ENCODE data around the gene LEMD3. TPM values are rescaled to one million over a fixed set of nuclear protein-coding genes. Genes with fewer than 3 reads are reported as not detected.

The LEMD3 gene
- total and polyA plus RNA-seq, 2 experiments from 2014 or later: 15.4 to 56.7 TPM

- H3K4me2 ChIP-seq: no peak overlapping the region
- H3K27me3 Mint-ChIP-seq (ENCODE audit: insufficient read depth, low read depth, poor library complexity): no peaks in the 10 kb centered on the region
- no peak overlapping the region for H3K4me3 ChIP-seq
- no peaks in the 10 kb centered on the region for H3K36me3 ChIP-seq (ENCODE audit: insufficient read depth)
- no peak for TF ChIP-seq CTCF (conservative IDR thresholded peaks at IDR 0.05; ENCODE audit: low read depth in 2 of 2)
- no peak for TF ChIP-seq EZH2phosphoT487 (IDR thresholded peaks at IDR 0.05; ENCODE audit: unreplicated experiment)
- no peak for TF ChIP-seq CREB1 (CRISPR knock-in tag; IDR thresholded peaks at IDR 0.05; ENCODE audit: low read depth)
- TF ChIP-seq POLR2AphosphoS5 (IDR thresholded peaks at IDR 0.05; ENCODE audit: low read depth): no peak
- TF ChIP-seq ZNF331 (CRISPR knock-in tag; IDR thresholded peaks at IDR 0.05; ENCODE audit: low read depth): no peak
- TF ChIP-seq STAT1 (IDR thresholded peaks at IDR 0.05; ENCODE audit: unreplicated experiment): no peak
- TF ChIP-seq NANOG (IDR thresholded peaks at IDR 0.05; ENCODE audit: borderline replicate concordance): no peak
- no peak for TF ChIP-seq ETS1 (IDR thresholded peaks at IDR 0.05)
- peaks cover 4% of the 10 kb centered on the region; the same call in 2 of the 3 replicates for H3K4me1 Mint-ChIP-seq
- no peaks in the 10 kb centered on the region for H3K9me2 ChIP-seq (ENCODE audit: insufficient read depth)
- no peak overlapping the region for H2AFZ ChIP-seq
- H3K9me3 Mint-ChIP-seq: no peaks in the 10 kb centered on the region
- H3F3A ChIP-seq (replicated peaks; ENCODE audit: low read depth): no peaks in the 10 kb centered on the region
- H4K20me1 ChIP-seq (replicated peaks; ENCODE audit: insufficient read depth): peaks cover 26% of the 10 kb centered on the region
- H3K4me1 ChIP-seq (ENCODE audit: insufficient read depth): no peaks in the 10 kb centered on the region; the same call in 1 of the 2 replicates
- H3K36me3 Mint-ChIP-seq (ENCODE audit: low read depth): no peaks in the 10 kb centered on the region
- no peak overlapping the region for H3K27ac ChIP-seq (ENCODE audit: low read depth)
- peaks cover 100% of the 10 kb centered on the region for H3K79me2 ChIP-seq (replicated peaks; ENCODE audit: insufficient read depth)
- H3K27ac Mint-ChIP-seq: no peak overlapping the region
- no peak overlapping the region for H3K4me3 Mint-ChIP-seq
- no peak for DNase-seq (ENCODE audit: low spot score)
- H3K27me3 ChIP-seq (ENCODE audit: insufficient read depth): no peaks in the 10 kb centered on the region
- no peak for ATAC-seq
Measured at GRCh38 chr12:65184176-65184857, 14.9 kb downstream of the LEMD3 start.

- DNase-seq (ENCODE audit: low spot score) (no peak), ATAC-seq (no peak)
- Histone ChIP-seq H3K36me3 (ENCODE audit: insufficient read depth) (no peaks in the 10 kb centered on the region), H3K4me1 (ENCODE audit: insufficient read depth) (peaks cover 5% of the 10 kb centered on the region), H3F3A (replicated peaks; ENCODE audit: low read depth) (no peaks in the 10 kb centered on the region), H2AFZ (no peak overlapping the region), H3K9me2 (ENCODE audit: insufficient read depth) (no peaks in the 10 kb centered on the region), H3K4me2 (no peak overlapping the region), H3K27ac (ENCODE audit: low read depth) (no peak overlapping the region), H3K27me3 (ENCODE audit: insufficient read depth) (no peaks in the 10 kb centered on the region), H3K79me2 (replicated peaks; ENCODE audit: insufficient read depth) (peaks cover 100% of the 10 kb centered on the region), H3K4me3 (no peak overlapping the region), H4K20me1 (replicated peaks; ENCODE audit: insufficient read depth) (peaks cover 30% of the 10 kb centered on the region)
- no peaks in the 10 kb centered on the region for H3K27me3 Mint-ChIP-seq (ENCODE audit: insufficient read depth, low read depth, poor library complexity)
- no peaks in the 10 kb centered on the region for H3K9me3 Mint-ChIP-seq
- H3K4me3 Mint-ChIP-seq: no peak overlapping the region
- no peak overlapping the region for H3K27ac Mint-ChIP-seq
- no peaks in the 10 kb centered on the region for H3K36me3 Mint-ChIP-seq (ENCODE audit: low read depth)
- peaks cover 9% of the 10 kb centered on the region; the same call in 2 of the 3 replicates for H3K4me1 Mint-ChIP-seq
- TF ChIP-seq JUNB (IDR thresholded peaks at IDR 0.05; ENCODE audit: unreplicated experiment): no peak
- TF ChIP-seq CTCF (conservative IDR thresholded peaks at IDR 0.05; ENCODE audit: low read depth in 2 of 2): no peak
- TF ChIP-seq EZH2 (IDR thresholded peaks at IDR 0.05; ENCODE audit: low read depth, unreplicated experiment): no peak
- no peak for TF ChIP-seq NANOG (IDR thresholded peaks at IDR 0.05; ENCODE audit: borderline replicate concordance)
- no peak for TF ChIP-seq REST (IDR thresholded peaks at IDR 0.05; ENCODE audit: unreplicated experiment)
- no peak for TF ChIP-seq STAT1 (IDR thresholded peaks at IDR 0.05; ENCODE audit: unreplicated experiment)
- no peak for TF ChIP-seq ZNF331 (CRISPR knock-in tag; IDR thresholded peaks at IDR 0.05; ENCODE audit: low read depth)
- no peak for TF ChIP-seq EZH2phosphoT487 (IDR thresholded peaks at IDR 0.05; ENCODE audit: unreplicated experiment)
- no peak for TF ChIP-seq CREB1 (CRISPR knock-in tag; IDR thresholded peaks at IDR 0.05; ENCODE audit: low read depth)
- no peak for TF ChIP-seq ETS1 (IDR thresholded peaks at IDR 0.05)
- no peak for TF ChIP-seq POLR2AphosphoS5 (IDR thresholded peaks at IDR 0.05; ENCODE audit: low read depth)
Measured at GRCh38 chr12:65184858-65185229, 15.5 kb downstream of the LEMD3 start.
